ENCODE measurements around the gene CACNA2D3.

Gene CACNA2D3

GRCh38 chr3:54918516-54918915 lies 796.2 kb downstream of the CACNA2D3 start:
- DNase-seq (ENCODE audit: low spot score), result no peak

- DNase-seq (ENCODE audit: low spot score), result no peak
Measured at GRCh38 chr3:54928046-54928770, 805.9 kb downstream of the CACNA2D3 start, which contains the start of gene LRTM1. Gene LRTM1 (minus strand): TSS chr3:54928059. CDS start chr3:54927911, 148 bp downstream.

GRCh38 chr3:54931182-54931581 lies 808.8 kb downstream of the CACNA2D3 start:
- DNase-seq (ENCODE audit: low spot score), result peak; percentile 95

GRCh38 chr3:54932606-54933005 lies 810.3 kb downstream of the CACNA2D3 start:
- DNase-seq (ENCODE audit: low spot score), result peak; percentile 81

GRCh38 chr3:54935869-54936268 lies 813.5 kb downstream of the CACNA2D3 start:
- DNase-seq (ENCODE audit: low spot score), result no peak

- no peak for DNase-seq (ENCODE audit: low spot score)
Measured at GRCh38 chr3:54936561-54936960, 814.2 kb downstream of the CACNA2D3 start.

- no peak for DNase-seq (ENCODE audit: low spot score)
Measured at GRCh38 chr3:54939557-54940300, 817.4 kb downstream of the CACNA2D3 start.

GRCh38 chr3:54940971-54941370 lies 818.6 kb downstream of the CACNA2D3 start:
- no peak for DNase-seq (ENCODE audit: low spot score)

GRCh38 chr3:54941690-54942362 lies 819.5 kb downstream of the CACNA2D3 start:
- DNase-seq (ENCODE audit: low spot score), result no peak

- no peak for DNase-seq (ENCODE audit: low spot score)
Measured at GRCh38 chr3:54949491-54950044, 827.2 kb downstream of the CACNA2D3 start.

GRCh38 chr3:54950391-54951003 lies 828.1 kb downstream of the CACNA2D3 start:
- no peak for DNase-seq (ENCODE audit: low spot score)

- DNase-seq (ENCODE audit: low spot score), result peak; percentile 53
Measured at GRCh38 chr3:54951405-54951804, 829.1 kb downstream of the CACNA2D3 start.

- DNase-seq (ENCODE audit: low spot score), result no peak
Measured at GRCh38 chr3:54954022-54954421, 831.7 kb downstream of the CACNA2D3 start.

GRCh38 chr3:54954521-54954920 lies 832.2 kb downstream of the CACNA2D3 start:
- no peak for DNase-seq (ENCODE audit: low spot score)

- no peak for DNase-seq (ENCODE audit: low spot score)
Measured at GRCh38 chr3:54955496-54955895, 833.1 kb downstream of the CACNA2D3 start.

GRCh38 chr3:54955941-54956340 lies 833.6 kb downstream of the CACNA2D3 start:
- no peak for DNase-seq (ENCODE audit: low spot score)

- DNase-seq (ENCODE audit: low spot score), result no peak
Measured at GRCh38 chr3:54957711-54958110, 835.4 kb downstream of the CACNA2D3 start.

GRCh38 chr3:54960082-54960481 lies 837.7 kb downstream of the CACNA2D3 start:
- no peak for DNase-seq (ENCODE audit: low spot score)

- DNase-seq (ENCODE audit: low spot score), result no peak
Measured at GRCh38 chr3:54960701-54961100, 838.3 kb downstream of the CACNA2D3 start.

GRCh38 chr3:54962200-54962599 lies 839.8 kb downstream of the CACNA2D3 start:
- no peak for DNase-seq (ENCODE audit: low spot score)

GRCh38 chr3:54963641-54964040 lies 841.3 kb downstream of the CACNA2D3 start:
- DNase-seq (ENCODE audit: low spot score), result peak; percentile 7

- no peak for DNase-seq (ENCODE audit: low spot score)
Measured at GRCh38 chr3:54964081-54964480, 841.7 kb downstream of the CACNA2D3 start.
